Right hindlimb (tissue), 1 donor: ENCODE data around the gene SFSWAP.
"Not testable (repeated sequence)": the region's sequence is repeated elsewhere in the genome, so short reads cannot be mapped to it uniquely, and the experiment has no call there.

Experiments used
- DNase-seq: peaks from one replicate; pipeline ENCODE4 v3.0.0-alpha.2; 2018

SFSWAP gene

GRCh38 chr12:131703161-131703560, 7.7 kb upstream of the SFSWAP start:
- DNase-seq = no peak

- DNase-seq = no peak
Observed at GRCh38 chr12:131704509-131704908, 6.4 kb upstream of the SFSWAP start.

DNA sequence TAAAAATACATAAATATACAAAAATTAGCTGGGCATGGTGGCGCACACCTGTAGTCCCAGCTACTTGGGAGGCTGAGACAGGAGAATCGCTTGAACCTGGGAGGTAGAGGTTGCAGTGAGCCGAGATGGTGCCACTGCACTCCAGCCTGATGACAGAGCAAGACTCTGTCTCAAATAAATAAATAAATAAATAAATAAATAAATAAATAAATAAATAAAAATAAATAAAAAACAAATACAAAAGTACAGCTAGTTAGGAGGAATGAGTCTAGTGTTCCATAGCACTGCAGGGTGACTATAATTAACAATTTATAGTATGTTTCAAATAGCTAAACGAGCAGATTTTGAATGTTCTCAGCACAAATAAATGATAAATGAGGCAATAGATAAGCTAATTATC, 4.2 kb upstream of the SFSWAP start:
- not testable (repeated sequence) for DNase-seq

- DNase-seq = no peak
Observed at GRCh38 chr12:131709226-131709625, 1.7 kb upstream of the SFSWAP start.

GRCh38 chr12:131711551-131712205, 788 bp downstream of the SFSWAP start:
- DNase-seq = no peak

DNA sequence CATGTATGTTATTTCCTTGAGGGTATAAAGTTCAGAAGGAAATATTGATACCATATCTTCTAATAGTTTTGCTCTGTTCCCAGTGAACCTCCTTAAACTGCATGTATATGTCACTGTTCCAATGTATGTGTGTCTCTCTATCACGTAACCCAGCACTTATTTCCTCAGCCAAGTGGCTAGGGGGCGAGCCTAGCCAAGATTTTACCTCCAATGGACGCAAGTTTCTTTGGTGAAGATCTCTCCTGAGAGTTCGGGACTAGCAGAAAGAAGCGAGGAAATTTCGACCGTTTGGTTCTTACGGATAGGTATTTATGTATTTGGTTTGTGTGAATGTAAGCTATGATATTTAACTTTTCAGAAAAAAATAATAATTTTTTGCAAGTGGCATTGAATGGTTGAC, 2.5 kb downstream of the SFSWAP start:
- no peak for DNase-seq

- DNase-seq = no peak
Observed at GRCh38 chr12:131714759-131715158, 3.9 kb downstream of the SFSWAP start.

DNA sequence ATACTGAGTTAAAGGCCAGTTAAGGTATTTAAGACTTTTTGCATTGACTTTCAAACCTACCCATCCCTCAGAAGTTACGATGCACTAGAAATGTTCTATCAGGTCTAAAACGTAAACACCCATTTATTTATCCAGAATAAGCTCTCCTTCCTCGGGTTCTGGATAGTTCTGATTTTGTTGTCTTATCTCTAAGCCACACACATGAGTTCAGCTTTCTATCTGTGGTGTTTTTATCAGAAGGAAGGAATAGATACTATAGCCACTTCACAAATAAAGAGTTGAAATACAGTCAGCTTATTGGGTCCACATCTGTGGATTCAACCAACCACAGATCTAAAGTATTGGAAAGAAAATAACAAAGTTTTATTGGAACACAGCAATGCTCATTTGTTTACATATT, 5.4 kb downstream of the SFSWAP start:
- DNase-seq = no peak

DNA sequence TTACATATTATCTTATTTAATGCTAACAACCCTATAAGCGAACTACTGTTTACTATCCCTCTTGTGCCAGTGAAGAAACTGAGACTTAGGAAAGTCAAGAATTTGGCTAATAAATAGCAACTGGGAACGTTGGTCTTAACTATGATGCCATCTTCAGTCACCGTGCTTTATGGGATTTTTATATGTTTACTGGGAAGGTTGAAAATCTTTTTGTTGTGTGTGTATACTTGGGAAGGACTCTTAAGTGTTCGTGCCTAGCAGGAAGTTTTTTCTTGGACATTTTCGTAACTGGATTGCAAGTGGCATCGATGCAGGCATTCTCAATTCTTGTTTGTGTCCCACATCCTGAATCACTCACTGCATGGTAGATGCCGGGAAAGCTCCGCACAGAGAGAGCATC, 9.4 kb downstream of the SFSWAP start:
- DNase-seq = no peak

- DNase-seq = no peak
Observed at GRCh38 chr12:131720921-131721320, 10.0 kb downstream of the SFSWAP start.

DNA sequence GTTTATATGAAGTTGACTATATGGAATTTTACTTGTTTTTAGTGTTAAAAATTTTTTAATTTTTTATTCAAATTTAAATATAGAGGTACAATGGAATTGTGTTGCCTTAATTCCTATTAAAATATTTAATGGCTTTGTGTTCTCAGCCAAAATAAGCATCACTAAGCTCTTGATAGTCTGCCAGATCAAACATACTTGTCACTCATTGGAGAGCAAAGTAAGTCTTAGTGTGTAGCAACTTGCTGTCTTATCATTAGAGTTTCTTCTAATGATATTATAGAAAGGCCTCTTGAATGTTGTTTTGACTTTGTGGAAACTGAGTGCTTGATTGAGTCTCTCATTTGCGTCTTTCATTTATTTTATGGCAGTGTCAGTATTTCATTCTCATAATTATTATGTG, 10.7 kb downstream of the SFSWAP start:
- DNase-seq = no peak

DNA sequence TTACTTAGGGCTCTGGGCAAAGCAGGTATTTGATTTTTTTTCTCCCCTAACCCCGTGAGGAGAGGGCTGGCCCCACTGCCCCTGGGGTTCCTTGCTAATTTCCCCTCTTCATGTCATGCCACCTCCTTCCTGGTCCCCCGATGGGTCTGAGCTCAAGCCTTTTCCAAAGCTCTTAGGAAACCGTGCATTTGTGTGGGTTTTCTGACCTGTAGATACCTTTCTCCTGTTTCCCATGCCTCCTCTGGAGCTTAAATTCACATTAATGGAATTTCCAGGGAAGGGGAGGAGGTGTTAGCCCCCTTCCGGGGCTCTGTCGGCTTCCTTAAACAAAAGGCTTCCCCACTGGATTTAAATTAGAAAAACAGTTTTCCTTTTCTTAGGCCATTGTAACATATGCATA, 12.6 kb downstream of the SFSWAP start:
- DNase-seq = no peak

GRCh38 chr12:131724534-131724933, 13.6 kb downstream of the SFSWAP start:
- no peak for DNase-seq

- no peak for DNase-seq
Observed at GRCh38 chr12:131725503-131725902, 14.6 kb downstream of the SFSWAP start.

GRCh38 chr12:131728720-131729119, 17.8 kb downstream of the SFSWAP start:
- DNase-seq = no peak

- no peak for DNase-seq
Observed at GRCh38 chr12:131729254-131729955, 18.5 kb downstream of the SFSWAP start.

GRCh38 chr12:131732996-131733615, 22.2 kb downstream of the SFSWAP start:
- no peak for DNase-seq

DNA sequence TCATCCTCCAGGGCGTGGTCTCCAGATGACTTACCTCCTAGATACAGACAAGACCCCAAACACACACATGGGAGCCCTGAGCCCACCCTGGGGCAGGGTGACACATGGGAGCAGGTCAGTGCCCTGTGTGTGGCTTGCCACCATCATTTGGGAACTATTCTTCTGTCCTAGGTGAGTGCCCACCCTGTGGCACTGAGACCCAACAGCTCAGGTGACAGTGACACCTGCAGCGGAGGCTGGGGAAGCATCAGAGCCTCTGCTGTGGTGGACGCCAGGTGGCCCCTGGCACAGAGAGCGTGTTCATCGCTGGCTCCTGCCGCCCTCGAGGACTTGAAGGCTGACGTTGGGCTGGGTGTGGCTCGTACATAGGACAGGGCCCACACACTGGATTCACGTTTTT, 23.0 kb downstream of the SFSWAP start:
- no peak for DNase-seq

- DNase-seq = no peak
Observed at GRCh38 chr12:131734336-131735152, 23.7 kb downstream of the SFSWAP start.

DNA sequence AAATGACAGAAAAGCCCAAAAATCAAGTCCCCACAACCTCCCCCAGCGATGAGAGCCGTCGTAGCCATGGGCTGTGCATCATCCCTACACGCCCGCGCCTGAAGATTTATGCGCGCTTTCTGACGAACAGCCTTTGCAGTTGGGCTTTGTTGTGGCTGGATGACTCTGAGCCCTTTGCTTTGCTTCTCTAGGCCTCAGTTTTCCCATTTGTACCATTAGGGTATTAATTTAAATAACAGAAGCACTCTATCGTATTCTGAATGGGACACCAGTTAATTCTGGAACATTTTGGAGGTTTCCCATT, 24.2 kb downstream of the SFSWAP start:
- DNase-seq = no peak

GRCh38 chr12:131735476-131736445, 24.9 kb downstream of the SFSWAP start:
- no peak for DNase-seq

GRCh38 chr12:131736446-131737149, 25.7 kb downstream of the SFSWAP start:
- no peak for DNase-seq
